ENCODE measurements around the gene NCK2.
"Not testable (repeated sequence)": the region's sequence is repeated elsewhere in the genome, so short reads cannot be mapped to it uniquely, and the experiment has no call there.

The NCK2 gene

DNA sequence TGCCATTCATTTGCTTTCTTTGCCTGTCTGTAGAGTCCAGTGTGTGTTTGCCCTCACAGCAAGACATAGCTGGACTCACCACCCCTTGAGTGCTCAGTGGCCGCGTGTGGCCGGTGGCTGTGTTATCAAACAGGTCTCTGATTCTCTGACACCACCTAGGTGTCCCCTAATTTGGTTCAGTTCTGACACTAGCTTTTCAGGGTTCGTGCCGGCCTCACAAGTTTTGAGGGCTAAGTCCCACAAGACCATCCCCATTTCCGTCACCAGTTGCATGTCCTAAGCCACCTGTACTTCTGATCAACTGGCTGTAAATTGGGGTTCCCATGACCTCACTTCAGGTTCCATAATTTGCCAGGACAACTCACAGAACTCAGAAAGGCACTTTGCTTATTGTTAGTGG lies 23.5 kb downstream of the NCK2 start:
- CTCF ChIA-PET, result interaction anchor here (0.5 kb wide), 1 partner anchor 808 kb away, joined by 3 read pairs; no protein-coding TSS in a partner anchor
- DNase-seq (ENCODE audit: extremely low spot score), result no peak
- POLR2A ChIA-PET, result no interaction called here

DNA sequence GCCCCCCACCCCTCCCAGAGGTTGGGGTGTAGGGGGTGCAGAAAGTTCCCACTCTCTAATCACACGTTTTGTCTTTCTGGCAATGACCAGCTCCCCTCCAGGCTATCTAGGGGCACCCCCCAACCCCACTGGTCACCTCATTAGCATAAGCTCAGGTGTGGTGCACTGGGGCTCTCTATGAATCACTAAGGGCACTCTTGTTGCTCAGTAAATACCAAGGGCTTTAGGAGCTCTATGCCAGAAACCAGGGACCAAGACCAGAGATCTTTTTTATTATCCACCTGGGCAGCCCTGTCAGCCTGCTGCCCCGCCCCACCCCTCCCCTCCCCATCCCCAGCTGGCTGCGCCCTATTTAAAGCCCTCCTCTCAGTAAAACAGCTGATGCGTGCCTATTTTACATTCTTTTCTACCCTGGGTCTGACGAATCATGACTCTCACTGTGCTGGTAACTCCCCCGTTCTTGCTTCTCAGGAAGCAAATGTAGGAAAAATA lies 24.3 kb downstream of the NCK2 start:
- DNase-seq (ENCODE audit: extremely low spot score), result no peak
- POLR2A ChIA-PET, result no interaction called here
- CTCF ChIA-PET, result interaction anchor here (0.6 kb wide), 1 partner anchor 193 kb away, joined by 3 read pairs; no protein-coding TSS in a partner anchor
- no peak for TF ChIP-seq ZNF384 (IDR thresholded peaks at IDR 0.05)
- no peak for TF ChIP-seq SP1 (IDR thresholded peaks at IDR 0.05)
- no peak for TF ChIP-seq BHLHE40 (IDR thresholded peaks at IDR 0.05; ENCODE audit: borderline replicate concordance)

More for the DNA sequence above, 23.5 kb downstream of the NCK2 start:
- TF ChIP-seq ARNT (IDR thresholded peaks at IDR 0.05) (no peak), FOXK2 (IDR thresholded peaks at IDR 0.05) (no peak), SUZ12 (IDR thresholded peaks at IDR 0.05) (no peak), BHLHE40 (IDR thresholded peaks at IDR 0.05; ENCODE audit: borderline replicate concordance) (no peak), SP1 (IDR thresholded peaks at IDR 0.05) (no peak), HDGF (IDR thresholded peaks at IDR 0.05; ENCODE audit: borderline replicate concordance) (no peak), TARDBP (IDR thresholded peaks at IDR 0.05) (no peak), CTBP1 (IDR thresholded peaks at IDR 0.05; ENCODE audit: borderline replicate concordance) (no peak), L3MBTL2 (conservative IDR thresholded peaks at IDR 0.05) (no peak), ELF4 (IDR thresholded peaks at IDR 0.05) (no peak), ZNF384 (IDR thresholded peaks at IDR 0.05) (no peak), FOXM1 (IDR thresholded peaks at IDR 0.05; ENCODE audit: borderline replicate concordance) (no peak), FOXA1 (IDR thresholded peaks at IDR 0.05) (no peak)
- TF ChIP-seq, protein P1, sequence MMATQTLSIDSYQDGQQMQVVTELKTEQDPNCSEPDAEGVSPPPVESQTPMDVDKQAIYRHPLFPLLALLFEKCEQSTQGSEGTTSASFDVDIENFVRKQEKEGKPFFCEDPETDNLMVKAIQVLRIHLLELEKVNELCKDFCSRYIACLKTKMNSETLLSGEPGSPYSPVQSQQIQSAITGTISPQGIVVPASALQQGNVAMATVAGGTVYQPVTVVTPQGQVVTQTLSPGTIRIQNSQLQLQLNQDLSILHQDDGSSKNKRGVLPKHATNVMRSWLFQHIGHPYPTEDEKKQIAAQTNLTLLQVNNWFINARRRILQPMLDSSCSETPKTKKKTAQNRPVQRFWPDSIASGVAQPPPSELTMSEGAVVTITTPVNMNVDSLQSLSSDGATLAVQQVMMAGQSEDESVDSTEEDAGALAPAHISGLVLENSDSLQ (IDR thresholded peaks at IDR 0.05), result no peak

GRCh38 chr2:105769504-105769903 lies 24.8 kb downstream of the NCK2 start:
- ChIA-PET POLR2A (no interaction called here), CTCF (interaction anchor here (0.6 kb wide), 1 partner anchor 193 kb away, joined by 3 read pairs; no protein-coding TSS in a partner anchor)
- peak; percentile 35 for DNase-seq (ENCODE audit: extremely low spot score)
- TF ChIP-seq TARDBP (IDR thresholded peaks at IDR 0.05) (no peak), SUZ12 (IDR thresholded peaks at IDR 0.05) (no peak), FOXM1 (IDR thresholded peaks at IDR 0.05; ENCODE audit: borderline replicate concordance) (no peak), ARNT (IDR thresholded peaks at IDR 0.05) (no peak), ZNF384 (IDR thresholded peaks at IDR 0.05) (no peak), FOXK2 (IDR thresholded peaks at IDR 0.05) (no peak), LEF1 (IDR thresholded peaks at IDR 0.05; ENCODE audit: borderline replicate concordance) (no peak), SP1 (IDR thresholded peaks at IDR 0.05) (no peak)
- TF ChIP-seq, protein P1 (IDR thresholded peaks at IDR 0.05), result no peak

GRCh38 chr2:105770149-105770548 lies 25.4 kb downstream of the NCK2 start:
- CTCF ChIA-PET, result no interaction called here
- no peak for DNase-seq (ENCODE audit: extremely low spot score)
- TF ChIP-seq L3MBTL2 (conservative IDR thresholded peaks at IDR 0.05) (no peak), HDGF (IDR thresholded peaks at IDR 0.05; ENCODE audit: borderline replicate concordance) (no peak), NFRKB (IDR thresholded peaks at IDR 0.05) (no peak), ELF4 (IDR thresholded peaks at IDR 0.05) (no peak), LEF1 (IDR thresholded peaks at IDR 0.05; ENCODE audit: borderline replicate concordance) (no peak), FOXA1 (IDR thresholded peaks at IDR 0.05) (no peak), CTBP1 (IDR thresholded peaks at IDR 0.05; ENCODE audit: borderline replicate concordance) (no peak), BHLHE40 (IDR thresholded peaks at IDR 0.05; ENCODE audit: borderline replicate concordance) (no peak), FOXK2 (IDR thresholded peaks at IDR 0.05) (no peak), FOXM1 (IDR thresholded peaks at IDR 0.05; ENCODE audit: borderline replicate concordance) (no peak), ZNF384 (IDR thresholded peaks at IDR 0.05) (no peak), TARDBP (IDR thresholded peaks at IDR 0.05) (no peak), SP1 (IDR thresholded peaks at IDR 0.05) (no peak), SUZ12 (IDR thresholded peaks at IDR 0.05) (no peak), ARNT (IDR thresholded peaks at IDR 0.05) (no peak)
- TF ChIP-seq, protein P1 (IDR thresholded peaks at IDR 0.05), result no peak
- POLR2A ChIA-PET, result no interaction called here

- POLR2A ChIA-PET, result interaction anchor here (1.0 kb wide), 1 partner anchor 26 kb away, joined by 3 read pairs; no protein-coding TSS in a partner anchor
Observed at GRCh38 chr2:105771291-105771690, 26.6 kb downstream of the NCK2 start.

GRCh38 chr2:105771836-105772235 lies 27.1 kb downstream of the NCK2 start:
- no peak for DNase-seq (ENCODE audit: extremely low spot score)
- ChIA-PET POLR2A (interaction anchor here (1.0 kb wide), 1 partner anchor 26 kb away, joined by 3 read pairs; no protein-coding TSS in a partner anchor), CTCF (no interaction called here)
- TF ChIP-seq, protein P1 (IDR thresholded peaks at IDR 0.05), result no peak
- TF ChIP-seq ARNT (IDR thresholded peaks at IDR 0.05), result no peak
- TF ChIP-seq SP1 (IDR thresholded peaks at IDR 0.05), result no peak

More at GRCh38 chr2:105771291-105771690, 26.6 kb downstream of the NCK2 start:
- DNase-seq (ENCODE audit: extremely low spot score); CTCF ChIA-PET: not testable (repeated sequence)

Measured in HEK293T (cell line).